T-helper 1 cell treated with Interleukin-12 subunit alpha and Interleukin-12 subunit beta and Interleukin-4 antibody, amounts not matched to agents 30 μg/mL and 1 μg/mL, for 36 hours (primary cell): Measurements from ENCODE around the gene RAB20.

ENCODE experiments used
- H3K27ac Mint-ChIP-seq: one replicate; pipeline ENCODE4 v1.8.0; 2021; ENCODE audit warnings: mild to moderate bottlenecking, mixed read lengths
- H3K27me3 Mint-ChIP-seq: one replicate; pipeline ENCODE4 v1.8.0; 2021; ENCODE audit warnings: low read depth, mixed read lengths
- H3K36me3 Mint-ChIP-seq: one replicate; pipeline ENCODE4 v1.8.0; 2021; ENCODE audit warnings: low read depth, mixed read lengths
- H3K4me1 Mint-ChIP-seq: one replicate; pipeline ENCODE4 v1.8.0; 2021; ENCODE audit warnings: low read depth, mixed read lengths
- H3K4me3 Mint-ChIP-seq: one replicate; pipeline ENCODE4 v1.8.0; 2021; ENCODE audit warnings: mild to moderate bottlenecking, moderate library complexity, mixed read lengths
- H3K9me3 Mint-ChIP-seq: one replicate; pipeline ENCODE4 v1.8.0; 2021; ENCODE audit warnings: mixed read lengths

RAB20 gene

DNA sequence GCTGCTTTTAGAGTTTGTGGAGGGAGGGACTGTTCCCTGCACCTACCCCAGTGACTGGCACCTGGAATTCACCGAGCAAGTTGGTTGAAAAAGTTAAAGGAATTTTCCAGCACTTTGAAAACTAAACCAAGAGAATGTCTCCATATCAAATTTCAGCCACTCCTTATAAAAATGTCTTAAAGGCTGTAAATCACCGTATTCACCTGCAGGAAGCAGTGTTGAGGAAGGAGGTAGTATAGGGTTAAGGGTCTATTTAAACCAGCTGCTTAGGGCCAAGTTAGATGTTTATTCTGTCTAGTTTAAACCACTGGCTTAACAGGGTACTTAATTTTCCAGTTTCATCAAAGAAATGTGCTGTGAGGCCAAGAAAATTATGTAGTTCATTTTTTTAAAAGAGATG is 3.8 kb upstream of the RAB20 start:
- no peak overlapping the region for H3K4me3 Mint-ChIP-seq

DNA sequence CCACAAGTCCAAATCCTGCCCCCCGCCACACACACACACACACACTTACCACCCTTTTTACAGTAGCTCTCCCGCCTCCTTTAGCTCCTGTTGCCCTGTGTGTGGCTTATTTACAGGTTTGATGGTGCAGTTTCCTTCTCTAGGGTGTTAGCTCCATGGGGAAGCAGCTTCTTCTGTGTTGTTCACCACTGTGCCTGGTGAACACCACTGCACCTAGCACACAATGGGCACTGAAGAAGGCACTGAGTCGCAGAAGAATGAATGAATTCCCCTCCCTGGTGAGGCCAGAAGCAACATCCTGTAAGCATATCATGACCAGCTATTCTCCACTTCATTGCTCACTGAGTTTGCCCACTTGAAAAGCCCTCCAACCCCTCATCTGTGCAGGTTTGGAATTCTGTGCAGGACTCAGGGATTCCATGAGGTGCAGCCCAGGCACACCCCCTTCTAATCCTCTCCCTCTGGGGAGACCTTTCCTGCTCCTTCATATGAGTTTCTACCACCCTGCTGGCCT is 3.0 kb upstream of the RAB20 start:
- Mint-ChIP-seq H3K4me1 (peaks cover 13% of the 10 kb centered on the region), H3K9me3 (no peaks in the 10 kb centered on the region), H3K4me3 (peak overlapping the region; percentile 27), H3K27ac (no peak overlapping the region), H3K36me3 (peaks cover 1% of the 10 kb centered on the region), H3K27me3 (peaks cover 45% of the 10 kb centered on the region)

More for the DNA sequence above, 3.8 kb upstream of the RAB20 start:
- Mint-ChIP-seq H3K36me3 (peaks cover 1% of the 10 kb centered on the region), H3K27me3 (peaks cover 50% of the 10 kb centered on the region), H3K4me1 (peaks cover 10% of the 10 kb centered on the region), H3K9me3 (no peaks in the 10 kb centered on the region), H3K27ac (no peak overlapping the region)

DNA sequence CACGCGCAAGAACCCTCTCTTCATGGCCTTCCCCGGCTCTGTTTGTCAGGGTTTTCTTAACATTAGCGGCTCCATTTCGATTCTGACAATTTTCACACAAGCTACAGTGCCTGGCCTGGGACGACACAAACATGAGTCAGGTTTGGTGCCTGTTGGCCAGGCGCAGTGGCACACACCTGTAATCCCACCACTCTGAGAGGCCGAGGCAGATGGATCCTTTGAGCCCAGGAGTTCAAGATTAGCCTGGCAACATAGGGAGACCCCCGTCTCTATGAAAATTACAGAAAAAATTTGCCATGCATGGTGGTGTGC is 1.9 kb upstream of the RAB20 start:
- Mint-ChIP-seq H3K27me3 (peaks cover 40% of the 10 kb centered on the region), H3K4me1 (peaks cover 13% of the 10 kb centered on the region), H3K9me3 (no peaks in the 10 kb centered on the region), H3K27ac (no peak overlapping the region), H3K36me3 (peaks cover 1% of the 10 kb centered on the region), H3K4me3 (no peak overlapping the region)

DNA sequence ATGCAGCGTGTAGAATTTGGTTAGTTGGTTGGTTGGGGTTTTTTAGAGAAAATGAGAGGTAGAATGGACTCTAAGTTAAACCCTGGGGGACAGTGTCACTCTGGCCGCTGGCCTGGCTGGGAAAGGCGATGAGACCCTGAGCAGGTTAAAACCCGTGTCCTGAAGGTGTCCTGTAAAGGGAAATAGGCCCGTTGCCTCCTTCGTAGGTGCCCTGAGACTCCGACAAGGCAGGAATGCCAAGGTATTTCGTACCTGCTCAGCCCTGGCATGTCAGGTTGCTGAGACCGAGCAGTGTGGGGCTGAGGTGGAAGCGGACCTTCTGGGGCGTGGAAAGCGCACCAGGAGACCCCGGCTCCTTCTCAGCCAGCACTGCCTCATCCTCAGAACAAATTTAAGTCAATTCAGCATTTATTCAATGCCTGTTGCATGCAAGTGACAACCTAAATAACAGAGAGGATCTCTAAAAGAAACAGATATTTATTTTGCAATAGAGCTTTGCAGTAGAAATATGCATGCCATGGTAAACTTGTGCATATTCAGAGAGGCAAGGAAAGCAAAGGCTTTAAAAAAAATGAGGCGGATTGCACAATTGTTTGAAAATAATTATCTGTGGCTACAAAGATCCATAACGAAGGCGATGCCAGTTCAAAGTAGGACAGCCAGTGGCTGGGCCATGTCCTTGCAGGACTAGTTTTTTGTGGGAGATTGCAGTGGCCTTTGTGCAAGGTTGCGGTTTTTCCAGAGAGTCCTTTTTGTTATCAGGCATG is 1.4 kb upstream of the RAB20 start:
- H3K9me3 Mint-ChIP-seq: no peaks in the 10 kb centered on the region
- H3K27me3 Mint-ChIP-seq: peaks cover 40% of the 10 kb centered on the region
- peaks cover 1% of the 10 kb centered on the region for H3K36me3 Mint-ChIP-seq
- peak overlapping the region; percentile 98 for H3K4me3 Mint-ChIP-seq
- peaks cover 13% of the 10 kb centered on the region for H3K4me1 Mint-ChIP-seq
- H3K27ac Mint-ChIP-seq: no peak overlapping the region

DNA sequence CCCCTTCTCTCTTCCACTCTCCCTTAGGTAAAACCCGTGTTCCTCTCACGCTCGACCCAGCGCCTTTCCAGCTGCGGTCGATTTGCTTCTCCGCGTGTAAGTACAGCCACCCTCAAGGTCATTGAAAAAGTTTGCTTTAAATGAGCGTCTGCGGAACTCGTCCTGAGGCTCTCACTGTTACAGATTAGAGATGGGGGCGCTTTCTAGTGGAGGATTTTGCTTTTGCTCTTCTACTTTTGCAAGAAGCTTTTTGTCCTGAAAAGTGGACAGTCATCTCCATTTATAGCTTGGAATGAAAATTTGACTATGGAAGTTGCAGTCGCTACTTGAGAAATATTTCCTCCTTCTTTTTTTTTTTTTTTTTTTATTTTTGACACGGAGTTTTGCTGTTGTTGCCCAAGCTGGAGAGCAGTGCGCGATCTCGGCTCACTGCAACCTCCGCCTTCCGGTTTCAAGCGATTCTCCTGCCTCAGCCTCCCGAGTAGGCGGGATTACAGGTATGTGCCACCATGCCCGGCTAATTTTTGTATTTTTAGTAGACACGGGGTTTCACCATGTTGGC is 595 bp upstream of the RAB20 start:
- peak overlapping the region; percentile 86 for H3K27ac Mint-ChIP-seq
- peaks cover 2% of the 10 kb centered on the region for H3K36me3 Mint-ChIP-seq
- H3K9me3 Mint-ChIP-seq: no peaks in the 10 kb centered on the region
- peaks cover 41% of the 10 kb centered on the region for H3K27me3 Mint-ChIP-seq
- peak overlapping the region; percentile 98 for H3K4me3 Mint-ChIP-seq
- peaks cover 13% of the 10 kb centered on the region for H3K4me1 Mint-ChIP-seq

DNA sequence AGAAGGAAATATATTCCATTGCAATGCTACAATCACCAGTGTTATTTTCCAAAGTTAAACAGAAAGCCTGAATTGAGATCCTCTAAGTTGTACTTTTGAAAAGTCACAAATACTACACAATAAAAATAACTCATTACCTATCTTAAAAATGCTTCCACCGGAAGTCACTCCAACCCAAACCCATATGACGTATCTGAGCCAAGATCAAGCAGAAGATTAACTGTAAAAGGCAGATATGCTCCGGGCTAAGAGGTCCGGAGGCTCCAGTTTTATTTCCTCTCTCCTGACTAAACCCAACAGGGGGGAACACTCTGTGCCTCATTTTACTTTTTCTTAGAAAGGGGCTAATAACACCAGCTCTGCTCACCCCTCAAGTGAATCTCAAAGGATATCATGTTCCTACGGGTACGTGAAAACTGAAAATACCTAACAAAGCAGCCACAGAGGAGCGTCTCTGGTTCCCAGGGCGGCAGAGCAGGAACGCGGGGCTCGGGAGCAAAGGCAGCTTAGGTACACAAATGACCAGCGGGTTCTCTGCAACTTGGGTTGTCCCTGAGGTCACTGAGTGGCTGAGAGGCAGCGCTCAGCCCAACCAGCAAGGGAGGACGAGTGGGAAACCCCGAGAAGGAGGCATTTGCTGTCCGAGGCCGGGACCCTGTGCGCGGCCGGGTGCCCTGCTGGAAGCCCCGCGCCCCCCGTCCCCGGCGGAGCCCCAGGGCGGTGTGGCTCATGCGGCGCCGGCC is 750 bp downstream of the RAB20 start:
- H3K4me3 Mint-ChIP-seq: peak overlapping the region; percentile 83
- peak overlapping the region; percentile 31 for H3K27ac Mint-ChIP-seq
- H3K9me3 Mint-ChIP-seq: no peaks in the 10 kb centered on the region
- H3K36me3 Mint-ChIP-seq: peaks cover 6% of the 10 kb centered on the region
- peaks cover 16% of the 10 kb centered on the region for H3K4me1 Mint-ChIP-seq
- H3K27me3 Mint-ChIP-seq: peaks cover 37% of the 10 kb centered on the region

DNA sequence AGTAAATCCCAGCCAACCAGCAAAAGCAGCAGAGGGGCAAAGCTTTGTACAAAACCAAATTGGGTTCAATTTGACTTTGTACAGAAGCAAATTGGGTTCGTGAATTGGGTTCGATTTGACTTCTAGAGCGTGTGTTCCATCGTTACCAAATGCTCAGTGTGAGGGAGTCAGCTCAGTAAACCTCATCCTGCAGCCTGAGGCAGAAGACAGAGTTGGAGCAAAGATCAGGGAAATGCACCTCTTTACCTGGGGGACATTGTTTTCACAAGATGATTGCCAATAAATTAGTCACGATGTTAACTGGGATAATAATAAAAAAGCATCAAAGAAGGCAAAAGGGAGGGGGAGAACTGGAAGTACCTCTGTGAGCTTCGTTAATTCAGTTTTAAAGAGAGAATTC is 1.5 kb downstream of the RAB20 start:
- Mint-ChIP-seq H3K36me3 (peaks cover 9% of the 10 kb centered on the region), H3K4me3 (peak overlapping the region; percentile 22), H3K27ac (no peak overlapping the region), H3K27me3 (peaks cover 32% of the 10 kb centered on the region), H3K9me3 (no peaks in the 10 kb centered on the region), H3K4me1 (peaks cover 16% of the 10 kb centered on the region)

DNA sequence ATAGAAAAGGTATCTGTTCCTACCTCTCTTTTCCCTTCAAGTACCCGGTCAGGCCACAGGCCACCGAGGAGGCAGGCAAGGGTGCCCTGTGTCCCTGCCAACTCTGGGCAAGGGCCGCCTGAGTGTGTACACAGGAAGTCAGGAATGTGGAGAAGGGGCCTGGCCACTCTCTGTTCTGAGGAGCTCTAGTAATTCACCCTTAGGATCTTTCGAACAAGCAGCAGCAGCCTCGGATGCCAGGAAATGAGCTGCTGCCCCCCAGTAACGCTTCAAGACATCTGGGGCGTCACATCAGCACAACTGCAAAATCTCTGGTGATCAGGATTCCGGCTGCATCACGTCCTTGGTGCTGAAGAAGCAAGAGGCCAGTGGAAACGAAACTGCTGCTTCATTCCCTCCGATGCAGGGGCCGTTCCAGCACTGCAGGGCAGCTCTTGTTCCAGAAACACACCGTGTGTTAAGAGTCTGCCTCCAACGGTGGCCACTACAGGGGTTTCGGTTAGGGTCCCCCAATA is 2.0 kb downstream of the RAB20 start:
- peaks cover 27% of the 10 kb centered on the region for H3K27me3 Mint-ChIP-seq
- peaks cover 9% of the 10 kb centered on the region for H3K36me3 Mint-ChIP-seq
- H3K9me3 Mint-ChIP-seq: no peaks in the 10 kb centered on the region
- H3K27ac Mint-ChIP-seq: no peak overlapping the region
- peak overlapping the region; percentile 22 for H3K4me3 Mint-ChIP-seq
- H3K4me1 Mint-ChIP-seq: peaks cover 15% of the 10 kb centered on the region

DNA sequence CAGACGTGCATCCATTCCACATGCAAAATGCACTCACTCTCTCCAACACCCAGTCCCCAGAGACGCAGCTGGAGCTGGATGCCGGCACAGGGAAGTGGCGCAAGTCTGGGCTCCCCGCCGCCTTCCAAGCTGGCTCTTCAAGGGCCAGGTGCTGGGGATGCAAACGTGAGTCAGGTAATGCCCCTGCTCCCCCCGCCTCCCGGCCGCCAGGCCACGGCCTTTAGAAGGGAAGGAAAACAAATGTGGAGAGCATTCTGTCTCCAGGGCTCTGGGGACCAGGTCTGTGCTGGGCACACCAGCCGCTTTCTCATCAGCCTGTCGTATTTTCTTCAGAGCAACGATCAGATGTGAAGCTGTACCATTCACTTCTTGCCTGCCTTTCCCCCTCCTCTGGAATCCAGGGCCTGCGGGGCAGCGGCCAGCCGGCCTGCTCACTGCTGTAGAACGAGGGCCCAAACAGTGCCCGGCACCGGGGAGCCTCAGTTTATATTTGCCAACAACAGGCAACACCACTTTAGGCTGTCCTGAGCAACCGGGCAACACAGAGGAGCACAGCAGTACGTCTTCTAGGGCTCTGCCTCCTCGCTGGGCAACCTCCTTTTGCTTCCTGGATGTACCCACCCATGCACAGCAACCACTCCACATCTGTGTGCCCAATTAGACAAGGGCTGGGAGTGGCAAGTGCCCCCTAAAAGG is 3.8 kb downstream of the RAB20 start:
- Mint-ChIP-seq H3K9me3 (no peaks in the 10 kb centered on the region), H3K4me3 (no peak overlapping the region)

DNA sequence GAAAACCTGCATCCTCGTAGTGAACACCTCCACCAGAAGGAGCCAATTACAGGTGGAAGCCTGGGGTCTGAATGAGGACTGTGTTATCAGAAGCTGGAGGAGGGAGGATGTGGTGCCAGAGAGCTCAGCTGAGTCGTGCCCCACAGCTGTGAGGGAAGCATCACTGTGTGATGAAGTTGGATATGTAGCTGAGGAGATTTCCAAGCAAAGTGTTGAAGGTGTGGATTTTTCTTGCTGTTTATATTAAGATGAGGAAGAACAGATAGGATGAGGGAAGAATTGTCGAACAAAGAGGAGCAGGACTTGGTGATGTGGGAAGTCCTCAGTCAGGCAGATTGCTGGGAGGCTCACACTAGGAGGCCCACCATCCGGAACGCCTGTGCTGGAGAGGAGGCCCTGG is 4.4 kb downstream of the RAB20 start:
- no peaks in the 10 kb centered on the region for H3K9me3 Mint-ChIP-seq
- peaks cover 12% of the 10 kb centered on the region for H3K27me3 Mint-ChIP-seq
- no peak overlapping the region for H3K27ac Mint-ChIP-seq
- peaks cover 9% of the 10 kb centered on the region for H3K36me3 Mint-ChIP-seq
- peaks cover 16% of the 10 kb centered on the region for H3K4me1 Mint-ChIP-seq
- H3K4me3 Mint-ChIP-seq: no peak overlapping the region

More for the DNA sequence above, 3.8 kb downstream of the RAB20 start:
- Mint-ChIP-seq H3K4me1 (peaks cover 16% of the 10 kb centered on the region), H3K27ac (no peak overlapping the region), H3K27me3 (peaks cover 13% of the 10 kb centered on the region), H3K36me3 (peaks cover 9% of the 10 kb centered on the region)

DNA sequence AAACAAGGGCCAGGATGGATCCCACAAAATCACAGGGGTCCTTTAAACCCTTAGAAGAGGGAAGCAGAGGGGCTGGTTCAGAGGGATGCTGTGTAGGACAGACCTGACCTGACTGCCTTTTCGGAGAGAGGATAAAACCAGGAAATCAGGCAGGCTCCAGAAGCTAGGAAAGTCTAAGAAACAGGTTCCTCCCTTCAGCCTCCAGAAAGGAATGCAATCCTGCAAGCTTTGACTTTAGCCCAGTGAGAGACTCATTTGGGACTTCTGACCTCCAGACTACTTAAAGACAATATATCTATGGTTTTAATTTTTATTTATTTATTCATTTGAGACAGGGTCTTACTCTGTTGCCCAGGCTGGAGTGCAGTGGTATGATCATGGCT is 5.3 kb downstream of the RAB20 start:
- Mint-ChIP-seq H3K27me3 (peaks cover 9% of the 10 kb centered on the region), H3K4me3 (no peak overlapping the region), H3K4me1 (peaks cover 14% of the 10 kb centered on the region), H3K9me3 (no peaks in the 10 kb centered on the region), H3K36me3 (peaks cover 8% of the 10 kb centered on the region), H3K27ac (no peak overlapping the region)

DNA sequence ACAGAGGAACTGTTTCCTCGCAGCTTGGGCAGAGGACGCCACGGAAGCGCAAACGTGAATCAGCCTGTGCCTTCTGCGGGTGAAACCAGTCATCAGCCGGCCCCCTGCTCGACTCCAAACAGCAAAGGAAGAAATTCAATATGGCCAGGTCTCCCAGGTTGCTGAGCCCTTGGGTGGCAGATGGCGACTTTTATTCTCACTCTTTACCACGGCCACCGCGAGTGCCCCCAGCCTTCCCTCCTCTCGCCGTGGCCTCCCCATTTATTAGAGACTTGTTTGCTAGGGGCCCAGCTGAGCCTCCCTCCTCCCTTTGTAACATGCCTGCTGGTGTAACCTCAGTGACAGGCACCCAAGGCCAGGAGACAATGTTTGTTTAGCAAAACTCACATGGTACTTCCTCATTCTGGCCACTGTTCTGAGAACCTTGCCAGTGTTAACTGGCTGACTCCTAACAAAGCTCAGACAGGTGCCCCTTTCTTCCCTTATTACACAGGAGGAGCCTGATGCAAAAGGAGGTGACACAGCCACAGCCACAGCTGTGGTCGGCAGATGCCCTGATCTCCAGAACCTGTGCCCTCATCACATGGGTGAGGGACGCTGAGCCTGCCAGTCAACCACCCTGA is 5.8 kb downstream of the RAB20 start:
- H3K36me3 Mint-ChIP-seq: peaks cover 8% of the 10 kb centered on the region
- peaks cover 6% of the 10 kb centered on the region for H3K27me3 Mint-ChIP-seq
- no peaks in the 10 kb centered on the region for H3K9me3 Mint-ChIP-seq
- no peak overlapping the region for H3K4me3 Mint-ChIP-seq
- H3K4me1 Mint-ChIP-seq: peaks cover 12% of the 10 kb centered on the region
- H3K27ac Mint-ChIP-seq: no peak overlapping the region

DNA sequence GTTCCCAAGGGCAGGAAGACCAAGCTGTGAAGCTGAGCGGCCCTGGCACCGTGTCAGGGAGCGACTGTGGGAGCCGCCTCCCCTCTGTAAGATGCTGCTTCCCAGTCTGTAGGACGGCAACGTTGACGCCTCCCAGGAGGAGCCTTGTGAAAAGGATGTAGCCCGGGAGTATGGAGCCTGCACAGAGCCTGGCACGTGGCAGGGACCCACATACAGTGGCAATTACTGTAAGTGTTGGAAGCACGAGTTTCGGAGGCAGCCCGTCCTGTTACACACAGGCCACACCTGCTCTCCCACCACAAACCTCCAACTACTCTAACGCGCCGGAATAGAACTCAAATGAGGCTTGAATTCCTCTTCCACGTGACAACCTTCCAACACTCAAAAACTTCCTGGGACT is 6.6 kb downstream of the RAB20 start:
- Mint-ChIP-seq H3K36me3 (peaks cover 8% of the 10 kb centered on the region), H3K9me3 (no peaks in the 10 kb centered on the region), H3K4me1 (peaks cover 7% of the 10 kb centered on the region), H3K27me3 (peaks cover 3% of the 10 kb centered on the region), H3K4me3 (no peak overlapping the region), H3K27ac (no peak overlapping the region)
